HepG2 (cell line): ENCODE measurements around the gene ADCY1. TPM values are rescaled to one million over a fixed set of nuclear protein-coding genes. Genes with fewer than 3 reads are reported as not detected.

ENCODE experiments used
- ATAC-seq: fragments of 200-7000 bp; cut with Tn5 transposase; 3 replicates; pipeline ENCODE4 v1.9.1; 2020; ENCODE audit warnings: mild to moderate bottlenecking, moderate library complexity
- BruUV-seq: library from RNA; stranded (reverse); fragments of 400-500 nt; replicated peaks from 2 replicates; lab custom pipeline; 2021; lab: Mats Ljungman, UMichigan
- CTCF ChIA-PET: fragments of 300-600 bp; formaldehyde crosslinking; extraction: SDS; loops from one replicate; lab custom pipeline; 2021; ENCODE audit warnings: low total read pairs, inconsistent platforms, low intra/inter-chr PET ratio; lab: Yijun Ruan, JAX
- POLR2A ChIA-PET: fragments of 350-600 bp; sonication (Branson Sonifier 250); formaldehyde crosslinking; loops from one replicate; lab custom pipeline; 2020; ENCODE audit warnings: antibody characterized with exemption, inconsistent platforms; lab: Yijun Ruan, JAX
- DNase-seq: peaks from one replicate; pipeline ENCODE4 v3.0.0-alpha.2; 2015; ENCODE audit warnings: low spot score
- FAIRE-seq: peaks from 3 replicates; lab custom pipeline; 2011; peaks lifted over from hg19 to GRCh38; lab: Jason Lieb, UNC
- H2AFZ ChIP-seq: one replicate; pipeline ENCODE4 v1.6.1; 2011; ENCODE audit warnings: low read length, inconsistent platforms
- H3K27ac ChIP-seq: fragments of 300-600 bp; 3 replicates; pipeline ENCODE4 v1.8.0; 2011; ENCODE audit warnings: mixed run types, mild to moderate bottlenecking, mixed read lengths, low read length, inconsistent platforms; ENCODE audit not compliant: insufficient read depth; ENCODE audit errors: extremely low read length
- H3K27me3 ChIP-seq, 2 experiments: fragments of 200-600 bp in 1 of 2; 2 replicates in 1 of 2; 3 replicates in 1 of 2; pipeline versions ENCODE4 v1.6.0 to v1.8.0; 2011; ENCODE audit warnings: low read length in 2 of 2, mild to moderate bottlenecking in 2 of 2, moderate library complexity in 2 of 2, inconsistent platforms in 1 of 2; ENCODE audit not compliant: insufficient read depth in 2 of 2, control insufficient read depth in 1 of 2
- H3K36me3 ChIP-seq, 2 experiments: fragments of 200-600 bp in 1 of 2; replicated peaks in 1 of 2; 2 replicates in 1 of 2; 3 replicates in 1 of 2; pipeline versions ENCODE4 v1.5.1 to v1.8.0; 2011; ENCODE audit warnings: low read length in 2 of 2, inconsistent platforms in 1 of 2; ENCODE audit not compliant: insufficient read depth in 2 of 2, control insufficient read depth in 1 of 2
- H3K4me1 ChIP-seq: 2 replicates; pipeline ENCODE4 v1.5.1; 2012; ENCODE audit warnings: low read length, inconsistent platforms; ENCODE audit not compliant: insufficient read depth
- H3K4me2 ChIP-seq: 2 replicates; pipeline ENCODE4 v1.6.0; 2011; ENCODE audit warnings: low read depth, low read length, inconsistent platforms
- H3K4me3 ChIP-seq, 3 experiments: fragments of 200-600 bp in 1 of 3; sonication (generic), shearing (Covaris generic) in 1 of 3; replicated peaks in 1 of 3; 2 replicates each; pipeline ENCODE4 v1.5.1; 2011 to 2016; ENCODE audit warnings: low read length in 3 of 3, inconsistent platforms in 2 of 3, low read depth in 2 of 3, mild to moderate bottlenecking in 2 of 3, control low read depth in 1 of 3, mixed read lengths in 1 of 3; ENCODE audit not compliant: insufficient read depth in 1 of 3
- H3K79me2 ChIP-seq: one replicate; pipeline ENCODE4 v1.6.1; 2011; ENCODE audit warnings: low read length, inconsistent platforms; ENCODE audit not compliant: insufficient read depth
- H3K9ac ChIP-seq: 2 replicates; pipeline ENCODE4 v1.6.0; 2011; ENCODE audit warnings: mild to moderate bottlenecking, low read depth, low read length, inconsistent platforms; ENCODE audit not compliant: insufficient read depth
- H3K9me3 ChIP-seq: 2 replicates; pipeline ENCODE4 v1.5.1; 2012; ENCODE audit warnings: mild to moderate bottlenecking, low read length
- H4K20me1 ChIP-seq: 2 replicates; pipeline ENCODE4 v1.6.0; 2011; ENCODE audit warnings: inconsistent platforms, mild to moderate bottlenecking, low read length, moderate library complexity; ENCODE audit not compliant: insufficient read depth
- AGO2 ChIP-seq: fragments of 200-400 bp; formaldehyde crosslinking; optimal IDR thresholded peaks from 2 replicates; pipeline ENCODE3; 2017; ENCODE audit warnings: mild to moderate bottlenecking, low read depth, low read length, moderate library complexity
- ELF4 ChIP-seq: sonication (generic); formaldehyde crosslinking; IDR thresholded peaks from 2 replicates; pipeline ENCODE4 v1.5.0; 2020; ENCODE audit warnings: missing genetic modification reagents, mild to moderate bottlenecking, moderate library complexity, borderline replicate concordance
- NFYC ChIP-seq: IDR thresholded peaks from 2 replicates; pipeline ENCODE4 v1.6.1; 2016; ENCODE audit warnings: missing genetic modification reagents, missing compliant biosample characterization
- NONO ChIP-seq, 2 experiments: fragments of 450-650 bp in 1 of 2; sonication (generic) in 1 of 2; formaldehyde crosslinking in 1 of 2; IDR thresholded peaks in 1 of 2; conservative IDR thresholded peaks in 1 of 2; 2 replicates each; pipeline versions ENCODE4 v1.6.1 to v1.8.0; 2017 to 2022; ENCODE audit warnings: mild to moderate bottlenecking in 1 of 2, missing genetic modification reagents in 1 of 2, moderate library complexity in 1 of 2
- NPAS2 ChIP-seq: sonication (generic); formaldehyde crosslinking; IDR thresholded peaks from 2 replicates; pipeline ENCODE4 v1.8.0; 2022; ENCODE audit warnings: mild to moderate bottlenecking, missing genetic modification reagents, borderline replicate concordance
- PCBP2 ChIP-seq: fragments of 200-400 bp; formaldehyde crosslinking; optimal IDR thresholded peaks from 2 replicates; pipeline ENCODE3; 2018; ENCODE audit warnings: low read length, low read depth; ENCODE audit not compliant: poor library complexity, severe bottlenecking
- SRSF1 ChIP-seq: fragments of 200-400 bp; formaldehyde crosslinking; optimal IDR thresholded peaks from 2 replicates; pipeline ENCODE3; 2017; ENCODE audit warnings: mild to moderate bottlenecking, low read depth, low read length, moderate library complexity
- TBX2 ChIP-seq: sonication (generic); formaldehyde crosslinking; IDR thresholded peaks from 2 replicates; pipeline ENCODE4 v1.5.0; 2020; ENCODE audit warnings: missing genetic modification reagents, mild to moderate bottlenecking, borderline replicate concordance
- ZNF777 ChIP-seq: sonication (generic); formaldehyde crosslinking; IDR thresholded peaks from 2 replicates; pipeline ENCODE4 v1.4.0; 2020; ENCODE audit warnings: missing genetic modification reagents
- WGBS: methylation state at CpG from one replicate; pipeline ENCODE4 v1.1.6; 2017; ENCODE audit warnings: low lambda C conversion rate; 5-methylcytosine and 5-hydroxymethylcytosine counted together
- in situ Hi-C: cut with HindIII; loops from 2 replicates; pipeline ENCODE4 v1.10.0; 2017; ENCODE audit warnings: low pct_unique_long_range_greater_than_20kb; ENCODE audit not compliant: extremely low pct_ligation_motif_present
- intact Hi-C: fragments of 100-400 bp; cut with micrococcal nuclease; formaldehyde crosslinking; loops from one replicate; pipeline ENCODE4 v1.10.0; 2022; ENCODE audit not compliant: unreplicated experiment
- polyA plus RNA-seq, 8 experiments: library from polyadenylated mRNA; depleted of rRNA in 3 of 8; stranded (reverse) in 7 of 8; unstranded in 1 of 8; fragments of >200 nt; fragmentation: Illumina TruSeq in 4 of 8; extraction: Trizol in 4 of 8; gene quantifications; 2 replicates each; pipeline versions ENCODE4 v1.2.1 to v1.2.3, GENCODE V29; 2011 to 2016; ENCODE audit warnings: low read depth in 4 of 8, missing spikeins in 1 of 8, mixed read lengths in 1 of 8; ENCODE audit not compliant: insufficient read depth in 1 of 8
- total RNA-seq, 5 experiments: library from RNA; depleted of rRNA; stranded (reverse); fragments of >200 nt; fragmentation: Illumina TruSeq; extraction: Trizol; gene quantifications; 2 replicates each; pipeline ENCODE4 v1.2.3, GENCODE V29; 2016; ENCODE audit warnings: low read depth in 1 of 5
- TF ChIP-seq, protein P1 (sequence below): sonication (generic); formaldehyde crosslinking; IDR thresholded peaks from 2 replicates; pipeline ENCODE4 v1.4.0; 2020; ENCODE audit warnings: mild to moderate bottlenecking, missing genetic modification reagents
- TF ChIP-seq, protein P2 (sequence below): sonication (generic); formaldehyde crosslinking; IDR thresholded peaks from 2 replicates; pipeline ENCODE4 v1.8.0; 2022; ENCODE audit warnings: mild to moderate bottlenecking, missing genetic modification reagents; ENCODE audit not compliant: insufficient replicate concordance
- TF ChIP-seq, protein P3 (sequence below): sonication (generic); formaldehyde crosslinking; IDR thresholded peaks from 2 replicates; pipeline ENCODE4 v1.5.1; 2020; ENCODE audit warnings: missing genetic modification reagents, mild to moderate bottlenecking, borderline replicate concordance
- TF ChIP-seq, protein P4 (sequence below): sonication (generic); formaldehyde crosslinking; IDR thresholded peaks from 2 replicates; pipeline ENCODE4 v1.4.0; 2020; ENCODE audit warnings: missing genetic modification reagents
- TF ChIP-seq, protein P5 (sequence below): sonication (generic); formaldehyde crosslinking; IDR thresholded peaks from 2 replicates; pipeline ENCODE4 v1.4.0; 2020; ENCODE audit warnings: mild to moderate bottlenecking, missing genetic modification reagents
- TF ChIP-seq, protein P6 (sequence below), 2 experiments: sonication (generic) in 1 of 2; formaldehyde crosslinking in 1 of 2; IDR thresholded peaks; 2 replicates each; pipeline versions ENCODE4 v1.5.1 to v1.6.1; 2011 to 2020; ENCODE audit warnings: borderline replicate concordance in 1 of 2, low read depth in 1 of 2, low read length in 1 of 2, mild to moderate bottlenecking in 1 of 2, missing genetic modification reagents in 1 of 2, moderate library complexity in 1 of 2

ADCY1 gene
- total and polyA plus RNA-seq, 2 of the 13 experiments (the other 11 are each of a cell fraction or from before 2014, with no cell fraction given) = 0.80 to 1.2 TPM

DNA sequence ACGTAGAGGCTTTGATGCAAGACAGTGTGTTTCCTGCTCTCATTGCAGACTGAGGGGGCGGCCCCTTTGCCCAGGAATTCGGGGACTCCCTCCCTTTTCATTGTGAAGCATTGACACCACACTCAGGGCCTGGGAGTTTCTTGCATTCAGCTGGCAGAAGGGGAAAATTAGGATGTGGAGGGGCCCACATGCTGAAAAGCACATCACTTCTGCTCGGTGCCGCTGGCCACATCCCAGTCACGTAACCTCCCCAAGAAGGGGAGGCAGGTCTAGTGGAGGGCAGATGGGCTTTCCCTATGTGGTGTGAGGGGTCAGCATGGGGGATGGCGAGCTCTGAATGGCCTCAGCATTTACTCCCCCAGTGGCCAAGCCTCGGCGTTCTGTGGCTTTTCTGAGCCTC is 47.9 kb downstream of the ADCY1 start:
- CTCF ChIA-PET = no interaction called here
- TF ChIP-seq ELF4 (CRISPR knock-in tag) = no peak
- TF ChIP-seq AGO2 = no peak
- TF ChIP-seq, protein P1, sequence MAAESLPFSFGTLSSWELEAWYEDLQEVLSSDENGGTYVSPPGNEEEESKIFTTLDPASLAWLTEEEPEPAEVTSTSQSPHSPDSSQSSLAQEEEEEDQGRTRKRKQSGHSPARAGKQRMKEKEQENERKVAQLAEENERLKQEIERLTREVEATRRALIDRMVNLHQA = no peak
- TF ChIP-seq, protein P2, sequence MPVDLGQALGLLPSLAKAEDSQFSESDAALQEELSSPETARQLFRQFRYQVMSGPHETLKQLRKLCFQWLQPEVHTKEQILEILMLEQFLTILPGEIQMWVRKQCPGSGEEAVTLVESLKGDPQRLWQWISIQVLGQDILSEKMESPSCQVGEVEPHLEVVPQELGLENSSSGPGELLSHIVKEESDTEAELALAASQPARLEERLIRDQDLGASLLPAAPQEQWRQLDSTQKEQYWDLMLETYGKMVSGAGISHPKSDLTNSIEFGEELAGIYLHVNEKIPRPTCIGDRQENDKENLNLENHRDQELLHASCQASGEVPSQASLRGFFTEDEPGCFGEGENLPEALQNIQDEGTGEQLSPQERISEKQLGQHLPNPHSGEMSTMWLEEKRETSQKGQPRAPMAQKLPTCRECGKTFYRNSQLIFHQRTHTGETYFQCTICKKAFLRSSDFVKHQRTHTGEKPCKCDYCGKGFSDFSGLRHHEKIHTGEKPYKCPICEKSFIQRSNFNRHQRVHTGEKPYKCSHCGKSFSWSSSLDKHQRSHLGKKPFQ (CRISPR knock-in tag) = no peak
- TF ChIP-seq, protein P3, sequence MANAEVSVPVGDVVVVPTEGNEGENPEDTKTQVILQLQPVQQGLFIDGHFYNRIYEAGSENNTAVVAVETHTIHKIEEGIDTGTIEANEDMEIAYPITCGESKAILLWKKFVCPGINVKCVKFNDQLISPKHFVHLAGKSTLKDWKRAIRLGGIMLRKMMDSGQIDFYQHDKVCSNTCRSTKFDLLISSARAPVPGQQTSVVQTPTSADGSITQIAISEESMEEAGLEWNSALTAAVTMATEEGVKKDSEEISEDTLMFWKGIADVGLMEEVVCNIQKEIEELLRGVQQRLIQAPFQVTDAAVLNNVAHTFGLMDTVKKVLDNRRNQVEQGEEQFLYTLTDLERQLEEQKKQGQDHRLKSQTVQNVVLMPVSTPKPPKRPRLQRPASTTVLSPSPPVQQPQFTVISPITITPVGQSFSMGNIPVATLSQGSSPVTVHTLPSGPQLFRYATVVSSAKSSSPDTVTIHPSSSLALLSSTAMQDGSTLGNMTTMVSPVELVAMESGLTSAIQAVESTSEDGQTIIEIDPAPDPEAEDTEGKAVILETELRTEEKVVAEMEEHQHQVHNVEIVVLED (CRISPR knock-in tag) = no peak
- no peak for TF ChIP-seq SRSF1
- TF ChIP-seq PCBP2 = no peak
- no peak for TF ChIP-seq NFYC (CRISPR knock-in tag)
- TF ChIP-seq NPAS2 = no peak
- no peak for TF ChIP-seq TBX2 (CRISPR knock-in tag)
- TF ChIP-seq, protein P4, sequence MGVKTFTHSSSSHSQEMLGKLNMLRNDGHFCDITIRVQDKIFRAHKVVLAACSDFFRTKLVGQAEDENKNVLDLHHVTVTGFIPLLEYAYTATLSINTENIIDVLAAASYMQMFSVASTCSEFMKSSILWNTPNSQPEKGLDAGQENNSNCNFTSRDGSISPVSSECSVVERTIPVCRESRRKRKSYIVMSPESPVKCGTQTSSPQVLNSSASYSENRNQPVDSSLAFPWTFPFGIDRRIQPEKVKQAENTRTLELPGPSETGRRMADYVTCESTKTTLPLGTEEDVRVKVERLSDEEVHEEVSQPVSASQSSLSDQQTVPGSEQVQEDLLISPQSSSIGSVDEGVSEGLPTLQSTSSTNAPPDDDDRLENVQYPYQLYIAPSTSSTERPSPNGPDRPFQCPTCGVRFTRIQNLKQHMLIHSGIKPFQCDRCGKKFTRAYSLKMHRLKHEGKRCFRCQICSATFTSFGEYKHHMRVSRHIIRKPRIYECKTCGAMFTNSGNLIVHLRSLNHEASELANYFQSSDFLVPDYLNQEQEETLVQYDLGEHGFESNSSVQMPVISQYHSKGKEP (CRISPR knock-in tag) = no peak
- TF ChIP-seq, protein P5, sequence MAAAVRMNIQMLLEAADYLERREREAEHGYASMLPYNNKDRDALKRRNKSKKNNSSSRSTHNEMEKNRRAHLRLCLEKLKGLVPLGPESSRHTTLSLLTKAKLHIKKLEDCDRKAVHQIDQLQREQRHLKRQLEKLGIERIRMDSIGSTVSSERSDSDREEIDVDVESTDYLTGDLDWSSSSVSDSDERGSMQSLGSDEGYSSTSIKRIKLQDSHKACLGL (CRISPR knock-in tag) = no peak
- no peak for TF ChIP-seq ZNF777 (CRISPR knock-in tag)
- TF ChIP-seq, protein P6, sequence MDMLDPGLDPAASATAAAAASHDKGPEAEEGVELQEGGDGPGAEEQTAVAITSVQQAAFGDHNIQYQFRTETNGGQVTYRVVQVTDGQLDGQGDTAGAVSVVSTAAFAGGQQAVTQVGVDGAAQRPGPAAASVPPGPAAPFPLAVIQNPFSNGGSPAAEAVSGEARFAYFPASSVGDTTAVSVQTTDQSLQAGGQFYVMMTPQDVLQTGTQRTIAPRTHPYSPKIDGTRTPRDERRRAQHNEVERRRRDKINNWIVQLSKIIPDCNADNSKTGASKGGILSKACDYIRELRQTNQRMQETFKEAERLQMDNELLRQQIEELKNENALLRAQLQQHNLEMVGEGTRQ (IDR thresholded peaks at IDR 0.05; ENCODE audit: low read depth, low read length) = no peak
- TF ChIP-seq, protein P6 (CRISPR knock-in tag; IDR thresholded peaks at IDR 0.05; ENCODE audit: borderline replicate concordance) = no peak
- no peak for TF ChIP-seq NONO (IDR thresholded peaks at IDR 0.05)
- no peak for TF ChIP-seq NONO (CRISPR knock-in tag; conservative IDR thresholded peaks at IDR 0.05)

More for the DNA sequence above, 47.9 kb downstream of the ADCY1 start:
- H3K4me2 ChIP-seq = no peak overlapping the region
- DNase-seq = no peak
- no TSS peak for BruUV-seq
- intact Hi-C loops (no loop called here), in situ Hi-C loops (no loop called here)
- peaks cover 0 to 2% of the 10 kb centered on the region in 2 experiments; a peak in 3 of 5 replicates for H3K27me3 ChIP-seq
- H4K20me1 ChIP-seq = no peaks in the 10 kb centered on the region
- H2AFZ ChIP-seq = no peak overlapping the region
- WGBS = 18% methylated on average over 4 of the region's 9 CpGs
- H3K79me2 ChIP-seq = no peaks in the 10 kb centered on the region
- H3K4me3 ChIP-seq = no peak overlapping the region
- H3K36me3 ChIP-seq = no peaks in the 10 kb centered on the region
- 0 out of 2 replicates have a peak, but pooled peaks cover 3% of the 10 kb centered on the region for H3K9me3 ChIP-seq
- POLR2A ChIA-PET = no interaction called here
- no peaks in the 10 kb centered on the region for H3K4me1 ChIP-seq
- no peak overlapping the region for H3K27ac ChIP-seq
- no peak for FAIRE-seq
- H3K9ac ChIP-seq = no peak overlapping the region
- no peak for ATAC-seq
